Astrocyte (in vitro differentiated cells and primary cell): ENCODE results near the gene ZFYVE16. TPM values are rescaled to one million over a fixed set of nuclear protein-coding genes. Genes with fewer than 3 reads are reported as not detected.

Experiments
- DNase-seq: peaks from one replicate; pipeline ENCODE4 v3.0.0-alpha.2; 2010; ENCODE audit warnings: low read depth
- FAIRE-seq: peaks from 2 replicates; lab custom pipeline; 2011; peaks lifted over from hg19 to GRCh38; lab: Jason Lieb, UNC
- H2AFZ ChIP-seq: 2 replicates; pipeline ENCODE4 v1.6.0; 2012; ENCODE audit warnings: low read depth, low read length, inconsistent platforms
- H3K27ac ChIP-seq: 2 replicates; pipeline ENCODE4 v1.5.1; 2011; ENCODE audit warnings: low read depth, low read length, inconsistent platforms
- H3K27me3 ChIP-seq: 2 replicates; pipeline ENCODE4 v1.6.0; 2011; ENCODE audit warnings: low read length, inconsistent platforms; ENCODE audit not compliant: insufficient read depth
- H3K36me3 ChIP-seq: 2 replicates; pipeline ENCODE4 v1.5.1; 2011; ENCODE audit warnings: low read length, inconsistent platforms; ENCODE audit not compliant: insufficient read depth
- H3K4me1 ChIP-seq: 2 replicates; pipeline ENCODE4 v1.5.1; 2011; ENCODE audit warnings: low read length, inconsistent platforms; ENCODE audit not compliant: insufficient read depth
- H3K4me2 ChIP-seq: 2 replicates; pipeline ENCODE4 v1.6.0; 2012; ENCODE audit warnings: low read length, inconsistent platforms
- H3K4me3 ChIP-seq: 2 replicates; pipeline ENCODE4 v1.5.1; 2011; ENCODE audit warnings: low read depth, mild to moderate bottlenecking, low read length, inconsistent platforms; ENCODE audit not compliant: insufficient read depth
- H3K79me2 ChIP-seq: 2 replicates; pipeline ENCODE4 v1.6.0; 2012; ENCODE audit warnings: mild to moderate bottlenecking, low read length, inconsistent platforms; ENCODE audit not compliant: insufficient read depth
- H3K9ac ChIP-seq: 2 replicates; pipeline ENCODE4 v1.6.0; 2012; ENCODE audit warnings: mild to moderate bottlenecking, low read length, inconsistent platforms
- H3K9me3 ChIP-seq: 2 replicates; pipeline ENCODE4 v1.5.1; 2012; ENCODE audit warnings: low read depth, mild to moderate bottlenecking, low read length, inconsistent platforms; ENCODE audit not compliant: insufficient read depth
- H4K20me1 ChIP-seq: 2 replicates; pipeline ENCODE4 v1.6.0; 2012; ENCODE audit warnings: low read length, inconsistent platforms; ENCODE audit not compliant: insufficient read depth
- H3K27ac Mint-ChIP-seq: one replicate; pipeline ENCODE4 v1.8.0; 2021; ENCODE audit warnings: mild to moderate bottlenecking, mixed read lengths; ENCODE audit not compliant: unreplicated experiment
- H3K27me3 Mint-ChIP-seq: one replicate; pipeline ENCODE4 v1.8.0; 2021; ENCODE audit warnings: low read depth, mixed read lengths; ENCODE audit not compliant: unreplicated experiment
- H3K36me3 Mint-ChIP-seq: one replicate; pipeline ENCODE4 v1.8.0; 2021; ENCODE audit warnings: low read depth, mixed read lengths; ENCODE audit not compliant: unreplicated experiment
- H3K4me1 Mint-ChIP-seq: one replicate; pipeline ENCODE4 v1.8.0; 2021; ENCODE audit warnings: low read depth, mixed read lengths; ENCODE audit not compliant: unreplicated experiment
- H3K4me3 Mint-ChIP-seq: one replicate; pipeline ENCODE4 v1.8.0; 2021; ENCODE audit warnings: mild to moderate bottlenecking, moderate library complexity, mixed read lengths; ENCODE audit not compliant: unreplicated experiment
- H3K9me3 Mint-ChIP-seq: one replicate; pipeline ENCODE4 v1.8.0; 2021; ENCODE audit warnings: mild to moderate bottlenecking, mixed read lengths; ENCODE audit not compliant: unreplicated experiment
- CTCF ChIP-seq: IDR thresholded peaks from 2 replicates; pipeline ENCODE4 v1.5.1; 2011; ENCODE audit warnings: low read depth, mild to moderate bottlenecking, inconsistent platforms, low read length, moderate library complexity; ENCODE audit not compliant: insufficient read depth
- EZH2 ChIP-seq: IDR thresholded peaks from 2 replicates; pipeline ENCODE4 v1.6.1; 2012; ENCODE audit warnings: mild to moderate bottlenecking, low read length, inconsistent platforms; ENCODE audit not compliant: insufficient read depth
- total RNA-seq: library from RNA; stranded (reverse); gene quantifications from 2 replicates; pipeline ENCODE4 v1.2.1, GENCODE V29; 2021

The ZFYVE16 gene
- total RNA-seq, 1 donor from 2014 or later: 48.5 TPM

DNA sequence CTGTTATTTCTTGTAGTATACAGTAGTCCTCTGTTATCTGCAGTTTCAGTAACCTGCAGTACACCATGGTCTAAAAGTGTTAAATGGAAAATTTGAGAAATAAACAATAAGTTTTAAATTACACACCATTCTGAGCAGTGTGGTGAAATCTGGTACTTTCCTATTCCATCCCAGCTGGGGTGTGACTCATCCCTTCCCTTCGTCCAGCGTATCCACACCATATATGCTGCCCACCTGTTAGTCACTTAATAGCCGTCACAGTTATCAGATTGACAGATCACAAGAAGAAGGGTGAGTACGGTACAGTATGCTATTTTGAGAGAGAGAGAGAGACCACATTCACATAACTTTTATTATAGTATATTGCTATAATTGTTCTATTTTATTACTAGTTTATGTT is 109.0 kb downstream of the ZFYVE16 start:
- no peaks in the 10 kb centered on the region for H3K9me3 ChIP-seq
- DNase-seq: peak; percentile 91
- no peaks in the 10 kb centered on the region for H3K4me1 ChIP-seq
- H4K20me1 ChIP-seq: no peaks in the 10 kb centered on the region
- H3K27ac ChIP-seq: peak overlapping the region; percentile 19
- Mint-ChIP-seq H3K4me3 (no peak overlapping the region), H3K27ac (no peak overlapping the region), H3K4me1 (peaks cover 5% of the 10 kb centered on the region), H3K27me3 (no peaks in the 10 kb centered on the region), H3K9me3 (no peaks in the 10 kb centered on the region), H3K36me3 (no peaks in the 10 kb centered on the region)
- H3K4me3 ChIP-seq: no peak overlapping the region
- no peaks in the 10 kb centered on the region for H3K36me3 ChIP-seq
- H2AFZ ChIP-seq: no peak overlapping the region
- H3K27me3 ChIP-seq: no peaks in the 10 kb centered on the region
- FAIRE-seq: no peak
- no peak overlapping the region for H3K9ac ChIP-seq
- TF ChIP-seq CTCF (no peak), EZH2 (no peak)
- H3K4me2 ChIP-seq: no peak overlapping the region
- no peaks in the 10 kb centered on the region for H3K79me2 ChIP-seq

Other genes starting within 250 kb of the ZFYVE16 start
- gene SERINC5, start 152.0 kb upstream of the ZFYVE16 start, total RNA-seq: 57.3 and 60.3 TPM in 2 replicates
- not detected in 2 replicates for gene SPZ1, start 88.1 kb upstream of the ZFYVE16 start, total RNA-seq
- gene FAM151B, start 80.0 kb downstream of the ZFYVE16 start, total RNA-seq: 2.9 and 4.4 TPM in 2 replicates
- gene ANKRD34B, start 162.2 kb downstream of the ZFYVE16 start, total RNA-seq: 0.10 and 0.20 TPM in 2 replicates
- 15.4 and 16.1 TPM in 2 replicates for gene MSH3, start 246.6 kb downstream of the ZFYVE16 start, total RNA-seq
- 11.9 and 14.4 TPM in 2 replicates for gene DHFR, start 246.9 kb downstream of the ZFYVE16 start, total RNA-seq